ENCODE measurements around the gene MTUS2. TPM values are rescaled to one million over a fixed set of nuclear protein-coding genes. Genes with fewer than 3 reads are reported as not detected.

The MTUS2 gene
- polyA plus RNA-seq, 1 donor from 2014 or later, result 0.06 TPM

GRCh38 chr13:29503041-29503837 is 683.1 kb downstream of the MTUS2 start:
- no peak overlapping the region for H3K27ac Mint-ChIP-seq

DNA sequence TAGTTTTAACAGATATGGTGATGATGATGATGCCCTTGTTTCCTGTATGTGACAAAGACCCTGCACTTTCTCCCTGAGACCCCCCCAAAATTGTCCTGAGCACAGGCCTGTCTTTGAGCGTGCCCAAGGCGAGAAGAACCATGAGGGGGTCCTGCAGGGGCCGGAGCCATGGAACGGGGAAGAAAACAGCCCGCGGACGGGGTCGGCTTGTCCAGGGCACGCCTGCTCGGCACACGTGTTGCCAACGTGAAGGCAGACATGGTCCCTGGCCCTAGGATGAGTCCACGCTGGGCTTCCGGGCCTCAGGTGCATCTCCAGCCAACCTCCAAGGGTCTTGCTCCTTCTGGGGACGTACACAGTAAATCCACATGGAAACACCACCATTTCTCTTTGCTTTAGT is 684.6 kb downstream of the MTUS2 start:
- Mint-ChIP-seq H3K9me3 (no peaks in the 10 kb centered on the region), H3K4me1 (peaks cover 0 to 3% (median 0%) of the 10 kb centered on the region in 3 donors), H3K27ac (peak overlapping the region in 1 of 3 donors; percentile 27), H3K27me3 (peaks cover 13% of the 10 kb centered on the region), H3K36me3 (no peaks in the 10 kb centered on the region), H3K4me3 (no peak overlapping the region)

More at GRCh38 chr13:29503041-29503837, 683.1 kb downstream of the MTUS2 start:
- Mint-ChIP-seq H3K4me1 (peaks cover 0 to 3% (median 0%) of the 10 kb centered on the region in 3 donors), H3K9me3 (no peaks in the 10 kb centered on the region), H3K4me3 (peak overlapping the region in 1 of 4 donors; percentile 12), H3K27me3 (peaks cover 13% of the 10 kb centered on the region), H3K36me3 (no peaks in the 10 kb centered on the region)

GRCh38 chr13:29505511-29505910 is 685.4 kb downstream of the MTUS2 start:
- Mint-ChIP-seq H3K4me3 (no peak overlapping the region), H3K27ac (peak overlapping the region in 1 of 3 donors; percentile 53), H3K36me3 (no peaks in the 10 kb centered on the region), H3K9me3 (no peaks in the 10 kb centered on the region), H3K27me3 (peaks cover 13% of the 10 kb centered on the region), H3K4me1 (peaks cover 0 to 3% (median 0%) of the 10 kb centered on the region in 3 donors)

- H3K9me3 Mint-ChIP-seq, result no peaks in the 10 kb centered on the region
- no peaks in the 10 kb centered on the region for H3K36me3 Mint-ChIP-seq
- peaks cover 13% of the 10 kb centered on the region for H3K27me3 Mint-ChIP-seq
- peaks cover 0 to 3% (median 0%) of the 10 kb centered on the region in 3 donors for H3K4me1 Mint-ChIP-seq
- no peak overlapping the region for H3K27ac Mint-ChIP-seq
- no peak overlapping the region for H3K4me3 Mint-ChIP-seq
Observed at GRCh38 chr13:29505950-29506349, 685.8 kb downstream of the MTUS2 start.

DNA sequence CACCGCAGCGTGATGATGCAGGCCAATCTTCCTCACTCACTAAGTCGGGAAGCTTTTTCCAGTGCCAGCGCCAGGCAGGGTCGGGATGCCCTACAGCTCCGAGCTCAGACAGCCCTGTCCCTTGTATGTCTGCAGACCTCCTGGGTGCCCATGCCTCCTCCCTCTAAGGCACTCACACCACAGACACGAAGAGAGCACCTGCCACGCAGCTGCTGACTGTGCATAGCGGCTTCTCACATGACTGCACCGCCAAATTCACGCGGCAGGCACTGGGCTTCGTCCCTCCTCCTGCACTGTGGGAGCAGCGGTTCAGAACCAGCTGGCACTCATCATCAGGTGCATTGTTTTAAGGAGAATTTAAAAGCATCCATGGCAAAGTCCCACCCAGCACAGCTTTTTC is 687.2 kb downstream of the MTUS2 start:
- peaks cover 11% of the 10 kb centered on the region for H3K27me3 Mint-ChIP-seq
- H3K4me3 Mint-ChIP-seq, result peak overlapping the region in 1 of 4 donors; percentile 32
- peak overlapping the region in 1 of 3 donors; percentile 46 for H3K27ac Mint-ChIP-seq
- peaks cover 0 to 2% (median 0%) of the 10 kb centered on the region in 3 donors for H3K4me1 Mint-ChIP-seq
- peaks cover 2% of the 10 kb centered on the region for H3K36me3 Mint-ChIP-seq
- H3K9me3 Mint-ChIP-seq, result no peaks in the 10 kb centered on the region

DNA sequence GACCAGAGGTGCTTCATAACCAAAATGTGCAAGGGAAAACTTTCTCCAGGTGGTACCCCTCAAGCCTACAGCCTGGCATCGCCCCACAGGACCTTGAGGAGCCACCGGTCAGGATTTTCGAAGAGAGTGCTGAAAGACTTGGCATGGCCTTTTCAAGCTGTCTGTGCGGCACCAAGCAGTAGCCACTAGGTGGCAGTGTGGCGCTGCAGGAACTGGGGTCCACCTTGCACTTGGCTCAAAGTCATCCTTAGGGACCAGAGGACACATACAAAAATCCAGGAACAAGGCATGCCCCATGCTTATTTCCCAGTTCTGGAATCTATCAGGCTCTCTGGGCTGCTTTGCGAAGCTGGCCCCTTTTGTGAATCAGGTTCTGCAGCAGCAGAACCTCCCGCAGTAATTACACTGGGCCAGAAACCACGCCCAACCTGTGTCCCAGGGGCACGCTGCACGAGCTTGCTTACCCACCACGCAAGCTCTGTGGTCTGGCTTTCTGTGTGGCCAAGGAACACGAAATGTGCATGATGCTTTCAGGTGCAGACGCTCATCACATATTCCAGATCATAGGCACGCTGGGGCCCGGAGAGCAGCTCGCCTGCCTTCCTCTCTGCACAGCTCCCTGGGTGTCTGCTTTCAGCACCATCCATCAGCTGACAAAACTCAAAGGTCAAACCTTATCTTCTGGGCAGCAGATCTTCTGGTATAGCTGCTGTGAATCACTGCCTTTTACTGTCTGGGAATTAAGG is 688.2 kb downstream of the MTUS2 start:
- H3K27ac Mint-ChIP-seq, result no peak overlapping the region
- peaks cover 2% of the 10 kb centered on the region for H3K36me3 Mint-ChIP-seq
- no peaks in the 10 kb centered on the region for H3K9me3 Mint-ChIP-seq
- no peak overlapping the region for H3K4me3 Mint-ChIP-seq
- peaks cover 6% of the 10 kb centered on the region for H3K27me3 Mint-ChIP-seq
- H3K4me1 Mint-ChIP-seq, result peaks cover 0 to 2% (median 0%) of the 10 kb centered on the region in 3 donors

DNA sequence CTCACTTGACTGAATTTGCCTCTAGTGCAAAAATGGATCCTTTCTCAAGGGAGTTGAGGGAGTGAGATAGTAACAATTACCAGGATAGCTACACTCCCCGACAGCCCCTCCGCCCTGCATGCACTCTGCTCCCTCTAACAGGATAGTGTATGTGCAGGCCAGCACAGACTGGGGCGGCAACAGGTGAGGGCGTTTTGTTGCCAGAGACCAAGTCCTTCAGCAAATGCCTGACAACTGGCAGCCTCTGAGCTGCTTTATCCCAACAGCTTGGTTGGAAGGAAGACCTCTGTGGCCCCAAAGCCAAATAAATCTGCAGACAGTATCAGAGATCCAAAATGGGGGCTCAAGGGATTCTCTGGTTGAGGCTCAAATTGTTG is 688.7 kb downstream of the MTUS2 start:
- peaks cover 2% of the 10 kb centered on the region for H3K36me3 Mint-ChIP-seq
- H3K27ac Mint-ChIP-seq, result no peak overlapping the region

DNA sequence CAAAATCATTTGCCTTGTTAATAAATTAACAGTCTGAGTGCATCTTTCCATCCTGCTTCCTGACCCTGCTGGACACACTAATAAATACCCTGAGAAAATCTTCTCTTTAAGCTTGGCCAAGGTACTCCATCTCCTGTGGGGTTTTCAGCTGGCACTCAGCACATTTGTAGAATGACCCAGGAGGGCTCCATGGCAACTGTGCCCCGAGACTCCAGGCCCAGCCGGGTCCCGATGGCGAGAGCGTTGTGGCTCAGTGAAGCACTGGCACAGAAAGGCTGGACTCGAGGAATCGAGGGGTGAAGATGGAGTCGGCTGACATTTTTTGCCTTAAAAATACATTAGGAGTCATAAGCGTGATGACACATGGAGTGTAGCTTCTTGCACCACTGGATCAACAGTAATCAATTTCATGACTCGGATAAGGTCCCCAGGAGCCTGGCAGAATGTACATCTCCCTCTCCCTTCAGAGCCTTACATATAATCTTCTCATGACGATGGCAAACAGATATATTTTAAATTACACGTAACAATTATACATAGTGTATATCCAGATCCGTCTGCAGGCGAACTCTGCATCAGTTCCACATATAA is 690.0 kb downstream of the MTUS2 start:
- Mint-ChIP-seq H3K4me3 (no peak overlapping the region), H3K27ac (no peak overlapping the region), H3K27me3 (peaks cover 5% of the 10 kb centered on the region), H3K9me3 (no peaks in the 10 kb centered on the region), H3K4me1 (peaks cover 0 to 2% (median 0%) of the 10 kb centered on the region in 3 donors), H3K36me3 (peaks cover 2% of the 10 kb centered on the region)

More for the DNA sequence above, 688.7 kb downstream of the MTUS2 start:
- H3K4me1 Mint-ChIP-seq, result peaks cover 0 to 2% (median 0%) of the 10 kb centered on the region in 3 donors
- H3K4me3 Mint-ChIP-seq, result no peak overlapping the region
- no peaks in the 10 kb centered on the region for H3K9me3 Mint-ChIP-seq
- H3K27me3 Mint-ChIP-seq, result peaks cover 6% of the 10 kb centered on the region

DNA sequence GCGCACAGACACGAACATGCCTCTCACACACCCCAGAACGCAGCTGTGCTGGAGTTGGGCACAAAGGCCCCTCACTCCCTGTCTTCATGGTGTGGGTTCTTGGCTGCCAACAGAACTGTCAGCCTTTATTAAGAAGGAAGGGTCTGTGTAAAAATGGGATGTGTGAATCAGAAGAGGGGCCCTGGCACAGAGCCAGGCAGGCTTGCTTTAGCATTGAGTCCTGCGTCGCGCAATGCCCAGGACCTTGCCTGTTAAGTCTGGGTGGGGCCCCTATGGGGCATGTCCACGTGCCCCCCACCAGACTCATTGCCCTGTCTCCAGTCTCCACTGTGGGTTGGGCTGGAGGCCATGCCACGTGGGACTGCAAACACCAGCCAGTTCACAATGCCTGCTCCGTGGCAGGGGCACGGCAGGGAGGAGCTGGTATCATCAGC is 690.5 kb downstream of the MTUS2 start:
- no peaks in the 10 kb centered on the region for H3K9me3 Mint-ChIP-seq
- no peak overlapping the region for H3K27ac Mint-ChIP-seq
- H3K36me3 Mint-ChIP-seq, result peaks cover 2% of the 10 kb centered on the region
- H3K4me1 Mint-ChIP-seq, result peaks cover 0 to 2% (median 0%) of the 10 kb centered on the region in 3 donors
- no peak overlapping the region for H3K4me3 Mint-ChIP-seq
- no peaks in the 10 kb centered on the region for H3K27me3 Mint-ChIP-seq

DNA sequence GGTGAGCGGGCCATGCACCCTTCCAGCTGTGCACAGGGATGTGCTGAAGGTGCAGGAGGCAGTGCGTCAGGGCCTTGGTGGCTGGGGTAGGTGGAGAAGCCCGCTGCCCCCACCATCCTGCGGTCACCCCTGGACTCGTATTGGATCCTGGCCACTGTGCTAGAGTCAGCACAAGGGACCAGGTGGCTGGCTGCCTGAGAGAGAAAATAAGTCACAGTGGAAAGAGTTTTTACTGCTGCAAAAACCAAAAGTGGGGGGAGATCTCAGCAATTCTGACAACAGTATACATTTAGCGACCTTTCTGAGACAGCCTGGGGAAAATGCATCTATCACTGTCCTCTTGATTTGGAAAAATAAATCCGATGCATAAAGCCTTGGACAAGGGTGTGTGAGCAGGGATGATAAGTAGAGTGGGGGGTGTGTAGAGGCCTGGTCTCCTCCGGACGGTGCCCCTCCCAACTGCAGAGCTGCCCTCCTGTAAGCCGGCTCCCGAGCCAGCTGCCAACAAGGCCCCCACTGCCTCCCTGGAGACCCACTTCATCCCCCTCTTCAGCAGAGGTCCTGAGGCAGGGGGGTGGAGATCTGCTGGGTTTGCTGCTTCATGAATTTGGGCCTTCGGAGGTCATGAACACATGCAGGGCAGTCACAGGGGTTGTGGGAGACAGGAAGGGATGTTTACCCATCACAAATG is 691.1 kb downstream of the MTUS2 start:
- no peaks in the 10 kb centered on the region for H3K27me3 Mint-ChIP-seq
- no peaks in the 10 kb centered on the region for H3K9me3 Mint-ChIP-seq
- peaks cover 2% of the 10 kb centered on the region for H3K36me3 Mint-ChIP-seq
- H3K4me3 Mint-ChIP-seq, result no peak overlapping the region
- H3K27ac Mint-ChIP-seq, result no peak overlapping the region
- peaks cover 0 to 2% (median 0%) of the 10 kb centered on the region in 3 donors for H3K4me1 Mint-ChIP-seq

DNA sequence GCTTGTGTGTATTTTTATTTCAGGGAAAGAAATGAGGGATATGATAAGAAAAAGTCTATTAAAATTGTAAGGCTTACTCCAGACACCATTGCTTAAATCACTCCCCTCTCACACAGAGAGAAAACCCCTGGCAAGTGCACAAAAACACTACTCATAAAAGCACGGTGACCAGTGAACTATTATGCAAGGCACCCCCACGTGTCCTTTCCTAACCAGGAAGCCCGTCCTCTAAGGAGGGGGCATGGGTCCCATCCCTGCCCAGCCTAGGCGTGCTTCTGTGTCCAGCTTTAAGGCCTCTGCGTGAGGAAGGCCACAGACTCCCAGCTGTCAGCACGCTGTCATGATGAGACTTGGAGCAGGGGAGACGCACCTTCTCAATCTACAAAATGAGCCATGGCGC is 691.8 kb downstream of the MTUS2 start:
- Mint-ChIP-seq H3K9me3 (no peaks in the 10 kb centered on the region), H3K27ac (no peak overlapping the region), H3K36me3 (peaks cover 2% of the 10 kb centered on the region), H3K4me3 (no peak overlapping the region), H3K4me1 (peaks cover 0 to 2% (median 0%) of the 10 kb centered on the region in 3 donors), H3K27me3 (no peaks in the 10 kb centered on the region)

DNA sequence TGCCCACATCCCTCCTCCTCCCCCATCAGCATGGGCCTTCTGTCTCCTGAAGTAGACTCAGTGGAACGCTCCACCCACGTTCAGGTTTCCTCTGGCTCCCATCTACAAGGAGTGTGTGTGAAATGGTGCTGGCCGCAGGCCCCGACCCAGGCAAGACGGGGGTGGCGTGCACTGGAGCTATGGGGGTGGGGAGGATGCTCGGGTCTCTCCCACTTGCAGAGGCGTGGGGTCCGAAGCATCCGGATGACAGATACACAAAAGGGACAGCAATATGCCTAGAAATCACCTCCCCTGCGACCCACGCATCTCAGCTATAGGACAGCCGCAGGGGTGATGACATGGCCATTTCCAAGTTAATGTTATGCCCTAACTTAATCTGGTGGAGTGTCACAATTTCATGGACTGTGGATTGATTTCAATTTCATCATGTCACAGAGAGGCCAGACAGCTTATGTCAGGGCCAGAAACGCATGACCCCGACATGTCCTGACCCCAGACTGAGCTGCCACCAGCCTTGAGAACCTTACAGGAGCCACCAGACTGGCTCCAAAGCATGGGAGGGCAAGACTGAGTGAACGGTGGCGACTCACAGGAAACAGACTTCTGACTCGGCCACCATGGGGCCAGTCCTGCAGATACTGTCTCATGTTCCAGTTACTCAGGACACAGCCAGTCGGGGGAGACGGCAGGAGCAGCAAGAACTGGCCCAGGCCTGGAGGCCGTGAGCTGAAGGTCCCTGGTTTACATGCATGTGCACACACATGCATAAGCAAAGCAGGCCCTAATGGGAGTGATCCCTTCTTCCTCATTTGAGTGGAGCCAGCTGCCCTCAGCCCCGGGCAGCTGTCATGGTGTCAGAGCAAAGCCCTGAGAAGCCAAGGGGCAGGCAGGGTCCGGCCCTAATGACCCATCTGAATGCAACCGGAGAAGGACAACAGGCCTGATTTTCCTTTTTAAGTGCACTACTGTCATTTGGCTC is 693.2 kb downstream of the MTUS2 start:
- H3K27ac Mint-ChIP-seq, result peak overlapping the region in 1 of 3 donors; percentile 35
- H3K4me3 Mint-ChIP-seq, result no peak overlapping the region
- H3K4me1 Mint-ChIP-seq, result no peaks in the 10 kb centered on the region
- no peaks in the 10 kb centered on the region for H3K27me3 Mint-ChIP-seq
- H3K36me3 Mint-ChIP-seq, result peaks cover 4% of the 10 kb centered on the region
- no peaks in the 10 kb centered on the region for H3K9me3 Mint-ChIP-seq

GRCh38 chr13:29513981-29514719 is 694.0 kb downstream of the MTUS2 start:
- H3K27ac Mint-ChIP-seq, result peak overlapping the region in 1 of 3 donors; percentile 35
- H3K27me3 Mint-ChIP-seq, result no peaks in the 10 kb centered on the region
- no peaks in the 10 kb centered on the region for H3K4me1 Mint-ChIP-seq
- H3K4me3 Mint-ChIP-seq, result no peak overlapping the region
- H3K36me3 Mint-ChIP-seq, result peaks cover 4% of the 10 kb centered on the region
- no peaks in the 10 kb centered on the region for H3K9me3 Mint-ChIP-seq

Data from IgD-negative memory B cell (primary cell).